SK-N-SH (cell line): Measurements from ENCODE around the gene APBA2. TPM values are rescaled to one million over a fixed set of nuclear protein-coding genes. Genes with fewer than 3 reads are reported as not detected.

ENCODE experiments used
- CTCF ChIA-PET: fragments of 300-600, 350-600 bp; formaldehyde crosslinking; extraction: SDS; loops from one replicate; lab custom pipeline; 2021; lab: Yijun Ruan, JAX
- POLR2A ChIA-PET: fragments of 350-600 bp; sonication (Branson Sonifier 250); formaldehyde crosslinking; extraction: SDS; loops from one replicate; lab custom pipeline; 2020; ENCODE audit warnings: antibody characterized with exemption, inconsistent platforms; lab: Yijun Ruan, JAX
- DNase-seq: peaks from one replicate; pipeline ENCODE4 v3.0.0; 2012
- H2AFZ ChIP-seq: fragments of 200-600 bp; sonication (generic); 2 replicates; pipeline ENCODE4 v1.8.1; 2016; ENCODE audit warnings: antibody characterized with exemption, mild to moderate bottlenecking, low read depth
- H3F3A ChIP-seq: fragments of 200-600 bp; sonication (generic); replicated peaks from 2 replicates; pipeline ENCODE3; 2016; ENCODE audit warnings: antibody characterized with exemption, mild to moderate bottlenecking; ENCODE audit not compliant: insufficient read depth
- H3K27ac ChIP-seq, 2 experiments: fragments of 200-500 bp in 1 of 2; fragments of 200-600 bp in 1 of 2; sonication (Bioruptor generic) in 1 of 2; sonication (generic), shearing (Covaris generic) in 1 of 2; 2 replicates each; pipeline versions ENCODE4 v1.5.1 to v1.6.1; 2014 to 2016; ENCODE audit warnings: low read depth in 2 of 2, inconsistent platforms in 1 of 2, low read length in 1 of 2, mild to moderate bottlenecking in 1 of 2, mixed read lengths in 1 of 2
- H3K27me3 ChIP-seq: fragments of 200-600 bp; sonication (generic), shearing (Covaris generic); 2 replicates; pipeline ENCODE4 v1.6.1; 2016; ENCODE audit warnings: mixed run types; ENCODE audit not compliant: insufficient read depth
- H3K36me3 ChIP-seq, 2 experiments: fragments of 200-500 bp in 1 of 2; fragments of 200-600 bp in 1 of 2; sonication (Bioruptor generic) in 1 of 2; sonication (generic) in 1 of 2; replicated peaks in 1 of 2; 2 replicates each; pipeline versions ENCODE3 to v1.5.1; 2014 to 2016; ENCODE audit warnings: low read length in 1 of 2, mild to moderate bottlenecking in 1 of 2; ENCODE audit not compliant: insufficient read depth in 2 of 2, control insufficient read depth in 1 of 2
- H3K4me1 ChIP-seq, 2 experiments: fragments of 200-500 bp in 1 of 2; fragments of 200-600 bp in 1 of 2; sonication (Bioruptor generic) in 1 of 2; sonication (generic), shearing (Covaris generic) in 1 of 2; 2 replicates each; pipeline versions ENCODE4 v1.5.1 to v1.6.1; 2014 to 2016; ENCODE audit warnings: low read depth in 1 of 2, low read length in 1 of 2, mixed run types in 1 of 2; ENCODE audit not compliant: insufficient read depth in 2 of 2, control insufficient read depth in 1 of 2
- H3K4me2 ChIP-seq: fragments of 200-600 bp; sonication (generic), shearing (Covaris generic); 2 replicates; pipeline ENCODE4 v1.6.1; 2017; ENCODE audit warnings: mixed run types
- H3K4me3 ChIP-seq, 2 experiments: fragments of 200-500 bp in 1 of 2; fragments of 200-600 bp in 1 of 2; sonication (Bioruptor generic) in 1 of 2; sonication (generic), shearing (Covaris generic) in 1 of 2; 2 replicates each; pipeline versions ENCODE4 v1.5.1 to v1.8.1; 2014 to 2016; ENCODE audit warnings: low read depth in 2 of 2, inconsistent platforms in 1 of 2, low read length in 1 of 2, mild to moderate bottlenecking in 1 of 2, mixed read lengths in 1 of 2, moderate library complexity in 1 of 2
- H3K79me2 ChIP-seq: fragments of 200-600 bp; sonication (generic); 2 replicates; pipeline ENCODE4 v1.8.1; 2017; ENCODE audit warnings: mild to moderate bottlenecking; ENCODE audit not compliant: insufficient read depth
- H3K9ac ChIP-seq: fragments of 200-600 bp; sonication (generic); 2 replicates; pipeline ENCODE4 v1.6.1; 2017; ENCODE audit warnings: mixed run types
- H3K9me2 ChIP-seq: fragments of 200-600 bp; sonication (generic); 2 replicates; pipeline ENCODE4 v1.6.1; 2017; ENCODE audit warnings: mixed run types
- H3K9me3 ChIP-seq: fragments of 200-600 bp; sonication (generic); 2 replicates; pipeline ENCODE4 v1.6.1; 2017; ENCODE audit warnings: mixed run types, mild to moderate bottlenecking, moderate library complexity
- H4K20me1 ChIP-seq: fragments of 200-600 bp; sonication (generic); 2 replicates; pipeline ENCODE4 v1.6.1; 2017; ENCODE audit warnings: mild to moderate bottlenecking, mixed run types; ENCODE audit not compliant: insufficient read depth
- CHD2 ChIP-seq: fragments of 150-350 bp; IDR thresholded peaks from 2 replicates; pipeline ENCODE4 v1.6.1; 2018; ENCODE audit warnings: low read length; ENCODE audit not compliant: partially characterized antibody
- CTCF ChIP-seq: fragments of 200-600 bp; sonication (generic); IDR thresholded peaks from 2 replicates; pipeline ENCODE4 v1.6.1; 2017; ENCODE audit warnings: antibody characterized with exemption, mild to moderate bottlenecking, moderate library complexity
- EP300 ChIP-seq, 2 experiments: IDR thresholded peaks; 2 replicates each; pipeline versions ENCODE4 v1.4.0 to v1.6.1; 2012; ENCODE audit warnings: borderline replicate concordance in 1 of 2, low read depth in 1 of 2, low read length in 1 of 2
- EZH2phosphoT487 ChIP-seq: fragments of 200-600 bp; sonication (generic); IDR thresholded peaks from 2 replicates; pipeline ENCODE4 v1.6.1; 2017; ENCODE audit warnings: low read depth, mixed run types, mild to moderate bottlenecking, antibody characterized with exemption, moderate library complexity, borderline replicate concordance
- FOXM1 ChIP-seq: IDR thresholded peaks from 2 replicates; pipeline ENCODE4 v1.4.0; 2012; ENCODE audit warnings: low read depth, mild to moderate bottlenecking
- MEF2A ChIP-seq: IDR thresholded peaks from 2 replicates; pipeline ENCODE4 v1.4.0; 2012; ENCODE audit warnings: low read depth, borderline replicate concordance
- MXI1 ChIP-seq: IDR thresholded peaks from 2 replicates; pipeline ENCODE4 v1.6.1; 2012; ENCODE audit warnings: mild to moderate bottlenecking, low read depth, low read length, improper control_type of control experiment
- RFX5 ChIP-seq: IDR thresholded peaks from 2 replicates; pipeline ENCODE4 v1.6.1; 2012; ENCODE audit warnings: mild to moderate bottlenecking, improper control_type of control experiment, low read length
- TAF1 ChIP-seq: IDR thresholded peaks from 2 replicates; pipeline ENCODE4 v1.6.1; 2012; ENCODE audit warnings: low read depth, mild to moderate bottlenecking, low read length, moderate library complexity, borderline replicate concordance
- TEAD4 ChIP-seq: IDR thresholded peaks from 2 replicates; pipeline ENCODE4 v1.4.0; 2012; ENCODE audit warnings: mild to moderate bottlenecking, borderline replicate concordance; ENCODE audit not compliant: insufficient read depth
- WGBS: methylation state at CpG from one replicate; pipeline ENCODE4 v1.1.6; 2017; ENCODE audit warnings: low lambda C conversion rate; 5-methylcytosine and 5-hydroxymethylcytosine counted together
- polyA plus RNA-seq, 3 experiments: library from polyadenylated mRNA; depleted of rRNA; stranded (reverse); fragments of >200 nt; gene quantifications; 2 replicates each; pipeline ENCODE4 v1.2.3, GENCODE V29; 2012
- TF ChIP-seq, protein P1 (sequence below): IDR thresholded peaks from 2 replicates; pipeline ENCODE4 v1.4.0; 2012; ENCODE audit warnings: low read depth, borderline replicate concordance
- TF ChIP-seq, protein P2 (sequence below): IDR thresholded peaks from 2 replicates; pipeline ENCODE4 v1.4.0; 2012; ENCODE audit warnings: low read depth

Gene APBA2
- polyA plus RNA-seq, 1 of the 3 experiments (the other 2 are of a cell fraction) = 12.7 TPM

DNA sequence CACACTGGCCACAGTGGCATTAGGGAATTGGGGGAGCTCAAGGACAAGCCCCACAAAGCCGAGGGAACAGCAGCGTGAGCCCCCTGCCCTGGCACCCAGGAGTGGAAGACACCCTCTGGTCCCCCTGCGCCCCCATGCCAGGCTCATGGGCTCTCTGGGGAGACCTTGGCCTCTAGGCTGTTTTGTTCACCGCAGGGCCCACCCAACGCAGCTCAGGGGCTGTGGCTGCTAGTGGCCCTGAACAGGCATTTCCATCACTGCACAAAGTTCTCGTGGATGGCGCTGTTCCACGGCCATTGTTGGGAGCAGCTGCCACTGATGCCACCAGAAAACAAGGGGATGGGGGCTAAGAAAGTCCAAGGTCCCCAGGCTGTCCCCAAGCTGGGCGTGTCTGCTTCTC lies 236.1 kb downstream of the APBA2 start (continued):
- TF ChIP-seq, protein P1, sequence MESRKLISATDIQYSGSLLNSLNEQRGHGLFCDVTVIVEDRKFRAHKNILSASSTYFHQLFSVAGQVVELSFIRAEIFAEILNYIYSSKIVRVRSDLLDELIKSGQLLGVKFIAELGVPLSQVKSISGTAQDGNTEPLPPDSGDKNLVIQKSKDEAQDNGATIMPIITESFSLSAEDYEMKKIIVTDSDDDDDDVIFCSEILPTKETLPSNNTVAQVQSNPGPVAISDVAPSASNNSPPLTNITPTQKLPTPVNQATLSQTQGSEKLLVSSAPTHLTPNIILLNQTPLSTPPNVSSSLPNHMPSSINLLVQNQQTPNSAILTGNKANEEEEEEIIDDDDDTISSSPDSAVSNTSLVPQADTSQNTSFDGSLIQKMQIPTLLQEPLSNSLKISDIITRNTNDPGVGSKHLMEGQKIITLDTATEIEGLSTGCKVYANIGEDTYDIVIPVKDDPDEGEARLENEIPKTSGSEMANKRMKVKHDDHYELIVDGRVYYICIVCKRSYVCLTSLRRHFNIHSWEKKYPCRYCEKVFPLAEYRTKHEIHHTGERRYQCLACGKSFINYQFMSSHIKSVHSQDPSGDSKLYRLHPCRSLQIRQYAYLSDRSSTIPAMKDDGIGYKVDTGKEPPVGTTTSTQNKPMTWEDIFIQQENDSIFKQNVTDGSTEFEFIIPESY = no peak
- TF ChIP-seq MEF2A = no peak

DNA sequence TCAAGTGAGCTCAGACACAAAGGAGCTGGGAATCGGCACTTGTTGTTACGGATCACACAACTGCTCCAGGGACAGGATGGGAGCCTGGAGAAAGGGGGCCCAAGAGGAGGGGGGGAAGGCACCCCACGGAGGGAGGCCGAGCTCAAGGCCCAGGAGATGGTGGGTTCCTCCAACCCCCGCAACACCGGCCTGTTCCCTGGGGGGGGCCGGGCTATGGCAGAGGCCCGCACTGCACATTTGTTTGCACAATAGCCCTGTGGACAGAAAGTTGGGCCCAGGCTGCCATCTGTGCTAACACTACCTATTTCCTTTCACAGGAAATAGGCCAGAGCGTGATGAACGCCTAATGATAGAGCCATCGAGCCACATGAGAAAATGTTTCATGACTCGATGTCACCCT lies 236.7 kb downstream of the APBA2 start:
- peaks cover 0 to 12% of the 10 kb centered on the region in 2 experiments; a peak in 1 of 4 replicates for H3K4me1 ChIP-seq
- no peaks in the 10 kb centered on the region for H3K9me3 ChIP-seq
- no peaks in the 10 kb centered on the region for H3F3A ChIP-seq
- H3K4me3 ChIP-seq = no peak overlapping the region
- CTCF ChIA-PET = interaction anchor here (3.3 kb wide), 1 partner anchor 20 kb away, joined by 12 read pairs; no protein-coding TSS in a partner anchor
- no peak for TF ChIP-seq FOXM1
- no peak for TF ChIP-seq CHD2
- no peak for TF ChIP-seq TEAD4
- TF ChIP-seq MEF2A = no peak
- TF ChIP-seq CTCF = no peak
- TF ChIP-seq RFX5 = no peak
- no peak for TF ChIP-seq TAF1
- TF ChIP-seq MXI1 = no peak
- TF ChIP-seq, protein P1 = no peak
- TF ChIP-seq, protein P2, sequence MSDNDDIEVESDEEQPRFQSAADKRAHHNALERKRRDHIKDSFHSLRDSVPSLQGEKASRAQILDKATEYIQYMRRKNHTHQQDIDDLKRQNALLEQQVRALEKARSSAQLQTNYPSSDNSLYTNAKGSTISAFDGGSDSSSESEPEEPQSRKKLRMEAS = no peak
- no peak for TF ChIP-seq EZH2phosphoT487
- no peak for TF ChIP-seq EP300 (IDR thresholded peaks at IDR 0.05; ENCODE audit: borderline replicate concordance in 1 of 2, low read depth in 1 of 2, low read length in 1 of 2)
- no peaks in the 10 kb centered on the region for H3K79me2 ChIP-seq
- no peaks in the 10 kb centered on the region for H3K9me2 ChIP-seq
- POLR2A ChIA-PET = no interaction called here
- no peak overlapping the region for H3K27ac ChIP-seq
- DNase-seq = no peak
- H2AFZ ChIP-seq = no peak overlapping the region
- 73% methylated on average over 5 of the region's 12 CpGs for WGBS
- no peaks in the 10 kb centered on the region for H4K20me1 ChIP-seq
- H3K9ac ChIP-seq = no peak overlapping the region
- no peaks in the 10 kb centered on the region for H3K27me3 ChIP-seq
- H3K4me2 ChIP-seq = no peak overlapping the region
- no peaks in the 10 kb centered on the region for H3K36me3 ChIP-seq
